Measurements from ENCODE around the gene BCL7C.

The BCL7C gene

GRCh38 chr16:30900588-30900987, 6.7 kb upstream of the BCL7C start:
- POLR2A ChIA-PET, result interaction anchor here (1.7 to 2.5 kb wide), 2 partner anchors 26 to 95 kb away, joined by 7 to 8 read pairs; no protein-coding TSS in a partner anchor
- CTCF ChIA-PET, result interaction anchor here (1.2 to 9.1 kb wide), 10 partner anchors 10 to 137 kb away, joined by 3 to 116 read pairs (median 8); partner anchors contain the start of gene RNF40
- H3K4me3 ChIP-seq (ENCODE audit: low read depth, low read length), result no peak overlapping the region
- DNase-seq (ENCODE audit: low read depth, low spot score), result no peak
- TF ChIP-seq CTCF (IDR thresholded peaks at IDR 0.05; ENCODE audit: insufficient read depth, low read length, missing control alignments), result no peak

GRCh38 chr16:30899794-30900193, 5.9 kb upstream of the BCL7C start:
- DNase-seq (ENCODE audit: low read depth, low spot score), result no peak
- ChIA-PET CTCF (interaction anchor here (1.3 to 9.1 kb wide), 3 partner anchors 13 to 55 kb away, joined by 4 to 116 read pairs (median 41); no protein-coding TSS in a partner anchor), POLR2A (no interaction called here)
- no peak for TF ChIP-seq CTCF (IDR thresholded peaks at IDR 0.05; ENCODE audit: insufficient read depth, low read length, missing control alignments)
- no peak overlapping the region for H3K4me3 ChIP-seq (ENCODE audit: low read depth, low read length)

GRCh38 chr16:30896889-30897733, 3.2 kb upstream of the BCL7C start:
- no peak for TF ChIP-seq CTCF (IDR thresholded peaks at IDR 0.05; ENCODE audit: insufficient read depth, low read length, missing control alignments)
- POLR2A ChIA-PET, result interaction anchor here (1.3 to 2.6 kb wide), 3 partner anchors 16 to 92 kb away, joined by 5 to 8 read pairs (median 7); no protein-coding TSS in a partner anchor
- CTCF ChIA-PET, result interaction anchor here (1.0 to 9.1 kb wide), 6 partner anchors 20 to 91 kb away, joined by 3 to 116 read pairs (median 4); no protein-coding TSS in a partner anchor
- no peak for DNase-seq (ENCODE audit: low read depth, low spot score)
- peak overlapping the region; percentile 75 for H3K4me3 ChIP-seq (ENCODE audit: low read depth, low read length)

GRCh38 chr16:30896261-30896888, 2.5 kb upstream of the BCL7C start, which contains the start of gene CTF1:
CTF1 (plus strand) TSS chr16:30896614; CDS start chr16:30896644, 30 bp downstream.
- peak; percentile 75 for DNase-seq (ENCODE audit: low read depth, low spot score)
- ChIA-PET CTCF (interaction anchor here (1.0 to 9.1 kb wide), 6 partner anchors 21 to 91 kb away, joined by 3 to 116 read pairs (median 4); no protein-coding TSS in a partner anchor), POLR2A (interaction anchor here (0.7 to 2.6 kb wide), 7 partner anchors 8 to 121 kb away, joined by 3 to 8 read pairs (median 5); no protein-coding TSS in a partner anchor)
- peak within 1 kb of the TSS; percentile 75 for H3K4me3 ChIP-seq (ENCODE audit: low read depth, low read length)
- TF ChIP-seq CTCF (IDR thresholded peaks at IDR 0.05; ENCODE audit: insufficient read depth, low read length, missing control alignments), result no peak

GRCh38 chr16:30895627-30896260, 1.9 kb upstream of the BCL7C start:
- no peak for DNase-seq (ENCODE audit: low read depth, low spot score)
- POLR2A ChIA-PET, result interaction anchor here (0.7 to 2.6 kb wide), 7 partner anchors 9 to 120 kb away, joined by 3 to 8 read pairs (median 5); no protein-coding TSS in a partner anchor
- CTCF ChIA-PET, result interaction anchor here (1.0 to 9.1 kb wide), 6 partner anchors 10 to 81 kb away, joined by 3 to 116 read pairs (median 4); no protein-coding TSS in a partner anchor
- no peak for TF ChIP-seq CTCF (IDR thresholded peaks at IDR 0.05; ENCODE audit: insufficient read depth, low read length, missing control alignments)
- H3K4me3 ChIP-seq (ENCODE audit: low read depth, low read length), result peak overlapping the region; percentile 75
